Endothelial cell of umbilical vein (primary cell): Measurements from ENCODE around the gene SNX25.
"Not testable (repeated sequence)": the region's sequence is repeated elsewhere in the genome, so short reads cannot be mapped to it uniquely, and the experiment has no call there.

Source experiments
- CTCF ChIP-seq, 2 donors: IDR thresholded peaks; 1 replicate in 1 of 2; 2 replicates in 1 of 2; pipeline ENCODE4 v1.5.1; 2011; ENCODE audit warnings: low read length in 2 of 2, mild to moderate bottlenecking in 2 of 2, moderate library complexity in 2 of 2, control low read depth in 1 of 2, inconsistent platforms in 1 of 2, low read depth in 1 of 2; ENCODE audit not compliant: insufficient read depth in 1 of 2; ENCODE audit errors: extremely low read depth in 1 of 2
- EZH2 ChIP-seq: IDR thresholded peaks from 2 replicates; pipeline ENCODE4 v1.6.1; 2012; ENCODE audit warnings: borderline replicate concordance, low read depth, mild to moderate bottlenecking, moderate library complexity, low read length, inconsistent platforms; ENCODE audit not compliant: severe bottlenecking
- FOS ChIP-seq: IDR thresholded peaks from 2 replicates; pipeline ENCODE4 v1.6.1; 2011; ENCODE audit warnings: mild to moderate bottlenecking, low read length, moderate library complexity, borderline replicate concordance; ENCODE audit not compliant: insufficient read depth
- GATA2 ChIP-seq: IDR thresholded peaks from 2 replicates; pipeline ENCODE4 v1.7.0; 2011; ENCODE audit warnings: low read depth, mild to moderate bottlenecking, moderate library complexity, mixed read lengths, low read length; ENCODE audit not compliant: insufficient read length, insufficient read depth
- MAX ChIP-seq: IDR thresholded peaks from 2 replicates; pipeline ENCODE4 v1.6.1; 2011; ENCODE audit not compliant: insufficient read depth, insufficient read length
- MYC ChIP-seq: IDR thresholded peaks from one replicate; pipeline ENCODE4 v1.6.1; 2011; ENCODE audit warnings: mild to moderate bottlenecking, low read depth, low read length
- POLR2A ChIP-seq: IDR thresholded peaks from 2 replicates; pipeline ENCODE4 v1.6.1; 2012; ENCODE audit warnings: low read depth, mild to moderate bottlenecking, control low read depth, low read length
- POLR2AphosphoS5 ChIP-seq: IDR thresholded peaks from 2 replicates; pipeline ENCODE4 v1.6.1; 2012; ENCODE audit warnings: low read depth, mild to moderate bottlenecking, control low read depth, low read length, moderate library complexity; ENCODE audit not compliant: insufficient read depth

- TF ChIP-seq POLR2A; CTCF (IDR thresholded peaks at IDR 0.05; ENCODE audit: extremely low read depth in 1 of 2, insufficient read depth in 1 of 2, low read depth in 1 of 2, low read length in 2 of 2); POLR2AphosphoS5; EZH2; GATA2; MAX; MYC; FOS: not testable (repeated sequence)
These were observed 4.3 kb upstream of the SNX25 start for GRCh38 chr4:185205073-185205472.
